Measurements from ENCODE around the gene APCDD1L. TPM values are rescaled to one million over a fixed set of nuclear protein-coding genes. Genes with fewer than 3 reads are reported as not detected.

Gene APCDD1L
- polyA plus RNA-seq, 1 donor from 2014 or later, result not detected

DNA sequence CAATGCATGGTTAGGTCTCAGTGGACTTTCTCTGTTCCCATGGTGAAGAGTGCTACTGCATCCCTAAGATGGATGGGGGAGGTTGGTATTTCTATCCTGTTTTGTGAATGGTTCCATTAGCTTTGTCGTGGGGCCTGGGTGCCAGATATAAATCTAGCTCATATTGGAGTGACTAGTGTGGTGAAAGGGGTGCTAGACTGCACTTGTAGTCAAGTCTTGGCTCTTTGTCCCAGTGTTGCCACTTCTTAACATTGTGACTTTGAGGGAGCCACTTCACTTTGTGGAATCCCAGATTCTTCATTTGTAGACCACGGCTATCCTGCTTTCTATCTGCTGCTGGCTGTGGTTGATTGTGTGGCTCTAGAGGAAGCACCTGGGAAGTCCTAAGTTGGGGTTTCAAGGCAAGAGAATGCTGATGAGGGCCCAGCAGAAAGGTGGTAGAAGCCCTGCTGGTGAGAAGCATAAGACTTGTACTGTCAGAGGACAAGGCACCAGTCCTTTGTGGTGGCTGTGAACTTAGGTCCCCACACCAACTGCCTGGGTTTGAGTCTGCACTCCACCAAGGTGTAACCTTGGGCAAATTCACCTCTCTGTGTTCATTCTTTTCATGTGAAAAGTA, 82.1 kb downstream of the APCDD1L start:
- no peak overlapping the region for H3K9ac ChIP-seq (ENCODE audit: low read length)
- no peaks in the 10 kb centered on the region for H3F3A ChIP-seq (ENCODE audit: insufficient read depth, low read length, poor library complexity, severe bottlenecking)
- H3K79me2 ChIP-seq (replicated peaks; ENCODE audit: insufficient read depth, low read length), result peaks cover 24% of the 10 kb centered on the region
- no peak overlapping the region for H3K4me2 ChIP-seq (ENCODE audit: low read length)
- H4K20me1 ChIP-seq (ENCODE audit: insufficient read depth), result no peaks in the 10 kb centered on the region
- no peak overlapping the region for H2AFZ ChIP-seq (ENCODE audit: low read depth, low read length)
- TF ChIP-seq, protein P1, sequence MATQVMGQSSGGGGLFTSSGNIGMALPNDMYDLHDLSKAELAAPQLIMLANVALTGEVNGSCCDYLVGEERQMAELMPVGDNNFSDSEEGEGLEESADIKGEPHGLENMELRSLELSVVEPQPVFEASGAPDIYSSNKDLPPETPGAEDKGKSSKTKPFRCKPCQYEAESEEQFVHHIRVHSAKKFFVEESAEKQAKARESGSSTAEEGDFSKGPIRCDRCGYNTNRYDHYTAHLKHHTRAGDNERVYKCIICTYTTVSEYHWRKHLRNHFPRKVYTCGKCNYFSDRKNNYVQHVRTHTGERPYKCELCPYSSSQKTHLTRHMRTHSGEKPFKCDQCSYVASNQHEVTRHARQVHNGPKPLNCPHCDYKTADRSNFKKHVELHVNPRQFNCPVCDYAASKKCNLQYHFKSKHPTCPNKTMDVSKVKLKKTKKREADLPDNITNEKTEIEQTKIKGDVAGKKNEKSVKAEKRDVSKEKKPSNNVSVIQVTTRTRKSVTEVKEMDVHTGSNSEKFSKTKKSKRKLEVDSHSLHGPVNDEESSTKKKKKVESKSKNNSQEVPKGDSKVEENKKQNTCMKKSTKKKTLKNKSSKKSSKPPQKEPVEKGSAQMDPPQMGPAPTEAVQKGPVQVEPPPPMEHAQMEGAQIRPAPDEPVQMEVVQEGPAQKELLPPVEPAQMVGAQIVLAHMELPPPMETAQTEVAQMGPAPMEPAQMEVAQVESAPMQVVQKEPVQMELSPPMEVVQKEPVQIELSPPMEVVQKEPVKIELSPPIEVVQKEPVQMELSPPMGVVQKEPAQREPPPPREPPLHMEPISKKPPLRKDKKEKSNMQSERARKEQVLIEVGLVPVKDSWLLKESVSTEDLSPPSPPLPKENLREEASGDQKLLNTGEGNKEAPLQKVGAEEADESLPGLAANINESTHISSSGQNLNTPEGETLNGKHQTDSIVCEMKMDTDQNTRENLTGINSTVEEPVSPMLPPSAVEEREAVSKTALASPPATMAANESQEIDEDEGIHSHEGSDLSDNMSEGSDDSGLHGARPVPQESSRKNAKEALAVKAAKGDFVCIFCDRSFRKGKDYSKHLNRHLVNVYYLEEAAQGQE (IDR thresholded peaks at IDR 0.05; ENCODE audit: borderline replicate concordance), result no peak
- TF ChIP-seq EZH2 (IDR thresholded peaks at IDR 0.05; ENCODE audit: borderline replicate concordance, insufficient read depth, low read length, poor library complexity, severe bottlenecking) (no peak), SMC3 (conservative IDR thresholded peaks at IDR 0.05; ENCODE audit: poor library complexity) (no peak)
- H3K27ac ChIP-seq (ENCODE audit: low read length), result no peak overlapping the region
- no peaks in the 10 kb centered on the region for H3K9me2 ChIP-seq (ENCODE audit: insufficient read depth, low read length)
- no peaks in the 10 kb centered on the region for H3K27me3 ChIP-seq (ENCODE audit: insufficient read depth, low read depth, low read length)
- no peaks in the 10 kb centered on the region for H3K9me3 ChIP-seq (ENCODE audit: low read length)
- H3K36me3 ChIP-seq (ENCODE audit: insufficient read depth, low read length), result no peaks in the 10 kb centered on the region
- no peak overlapping the region for H3K4me3 ChIP-seq (ENCODE audit: low read length)

DNA sequence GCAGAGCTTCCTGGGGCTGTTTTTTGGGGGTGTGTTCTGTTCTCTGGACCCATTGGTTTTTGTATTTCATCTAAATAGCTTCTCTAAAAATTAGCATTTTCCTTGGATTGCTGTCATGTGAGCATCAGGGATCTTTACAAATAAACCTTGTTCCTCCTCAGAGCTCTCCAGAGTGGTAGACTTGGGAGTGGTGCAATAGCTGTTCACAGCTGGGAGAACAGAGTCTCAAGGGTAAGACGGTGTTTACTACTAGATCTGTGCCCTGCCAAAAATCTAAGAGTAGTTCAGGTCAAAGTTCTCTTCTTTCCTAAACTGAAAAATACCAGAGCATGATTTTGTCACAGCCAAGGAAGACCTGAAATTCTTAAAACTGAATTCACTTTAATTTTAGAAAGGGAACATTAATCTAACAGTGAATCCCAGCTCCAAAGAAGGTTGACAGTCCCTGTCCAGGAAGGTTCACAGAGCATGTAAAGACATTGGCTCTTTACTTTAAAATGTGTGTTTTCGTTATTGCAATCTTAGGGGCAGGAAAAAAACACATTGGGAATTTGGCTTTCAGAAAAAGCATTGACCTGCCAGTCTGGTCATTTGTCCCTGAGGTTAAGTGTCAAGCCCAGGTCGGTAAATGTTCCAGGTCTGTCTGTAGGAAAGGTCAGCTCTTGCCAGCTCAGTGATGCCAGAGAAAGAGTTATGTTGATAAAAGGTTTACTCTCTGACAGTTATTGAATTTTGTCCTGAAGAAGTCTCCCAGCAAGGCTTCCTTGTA, 82.8 kb downstream of the APCDD1L start:
- H3K27ac ChIP-seq (ENCODE audit: low read length), result no peak overlapping the region
- H3K9me2 ChIP-seq (ENCODE audit: insufficient read depth, low read length), result no peaks in the 10 kb centered on the region
- H3K4me2 ChIP-seq (ENCODE audit: low read length), result no peak overlapping the region
- no peaks in the 10 kb centered on the region for H3K36me3 ChIP-seq (ENCODE audit: insufficient read depth, low read length)
- H2AFZ ChIP-seq (ENCODE audit: low read depth, low read length), result no peak overlapping the region
- no peak overlapping the region for H3K9ac ChIP-seq (ENCODE audit: low read length)
- no peak overlapping the region for H3K4me3 ChIP-seq (ENCODE audit: low read length)
- no peak for TF ChIP-seq EP300 (conservative IDR thresholded peaks at IDR 0.05; ENCODE audit: poor library complexity, severe bottlenecking)
- TF ChIP-seq SMC3 (conservative IDR thresholded peaks at IDR 0.05; ENCODE audit: poor library complexity), result no peak
- no peak for TF ChIP-seq EZH2 (IDR thresholded peaks at IDR 0.05; ENCODE audit: borderline replicate concordance, insufficient read depth, low read length, poor library complexity, severe bottlenecking)
- TF ChIP-seq, protein P2, sequence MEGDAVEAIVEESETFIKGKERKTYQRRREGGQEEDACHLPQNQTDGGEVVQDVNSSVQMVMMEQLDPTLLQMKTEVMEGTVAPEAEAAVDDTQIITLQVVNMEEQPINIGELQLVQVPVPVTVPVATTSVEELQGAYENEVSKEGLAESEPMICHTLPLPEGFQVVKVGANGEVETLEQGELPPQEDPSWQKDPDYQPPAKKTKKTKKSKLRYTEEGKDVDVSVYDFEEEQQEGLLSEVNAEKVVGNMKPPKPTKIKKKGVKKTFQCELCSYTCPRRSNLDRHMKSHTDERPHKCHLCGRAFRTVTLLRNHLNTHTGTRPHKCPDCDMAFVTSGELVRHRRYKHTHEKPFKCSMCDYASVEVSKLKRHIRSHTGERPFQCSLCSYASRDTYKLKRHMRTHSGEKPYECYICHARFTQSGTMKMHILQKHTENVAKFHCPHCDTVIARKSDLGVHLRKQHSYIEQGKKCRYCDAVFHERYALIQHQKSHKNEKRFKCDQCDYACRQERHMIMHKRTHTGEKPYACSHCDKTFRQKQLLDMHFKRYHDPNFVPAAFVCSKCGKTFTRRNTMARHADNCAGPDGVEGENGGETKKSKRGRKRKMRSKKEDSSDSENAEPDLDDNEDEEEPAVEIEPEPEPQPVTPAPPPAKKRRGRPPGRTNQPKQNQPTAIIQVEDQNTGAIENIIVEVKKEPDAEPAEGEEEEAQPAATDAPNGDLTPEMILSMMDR (IDR thresholded peaks at IDR 0.05; ENCODE audit: poor library complexity, severe bottlenecking), result no peak
- TF ChIP-seq TAF1 (IDR thresholded peaks at IDR 0.05; ENCODE audit: low read depth), result no peak
- no peaks in the 10 kb centered on the region for H3K27me3 ChIP-seq (ENCODE audit: insufficient read depth, low read depth, low read length)
- no peaks in the 10 kb centered on the region for H3K9me3 ChIP-seq (ENCODE audit: low read length)
- peaks cover 24% of the 10 kb centered on the region for H3K79me2 ChIP-seq (replicated peaks; ENCODE audit: insufficient read depth, low read length)
- no peaks in the 10 kb centered on the region for H3F3A ChIP-seq (ENCODE audit: insufficient read depth, low read length, poor library complexity, severe bottlenecking)
- H4K20me1 ChIP-seq (ENCODE audit: insufficient read depth), result no peaks in the 10 kb centered on the region

Measured in neural cell (in vitro differentiated cells).